Neural cell (in vitro differentiated cells): ENCODE measurements around the gene DNAJC5.
"Not testable (repeated sequence)": the region's sequence is repeated elsewhere in the genome, so short reads cannot be mapped to it uniquely, and the experiment has no call there.

Experiments used
- EP300 ChIP-seq: fragments of 450-650 bp; conservative IDR thresholded peaks from 2 replicates; pipeline ENCODE4 v1.6.1; 2014; ENCODE audit warnings: antibody characterized with exemption, mild to moderate bottlenecking, moderate library complexity; ENCODE audit not compliant: poor library complexity, severe bottlenecking
- EZH2 ChIP-seq: fragments of 200-600, 300-800 bp; shearing (Covaris generic), sonication (generic); IDR thresholded peaks from 2 replicates; pipeline ENCODE4 v1.6.1; 2014; ENCODE audit warnings: antibody characterized with exemption, low read length, borderline replicate concordance, mild to moderate bottlenecking; ENCODE audit not compliant: insufficient read depth, poor library complexity, severe bottlenecking
- POLR2AphosphoS5 ChIP-seq: IDR thresholded peaks from 2 replicates; pipeline ENCODE4 v1.6.1; 2012
- RAD21 ChIP-seq: fragments of 450-650 bp; conservative IDR thresholded peaks from 2 replicates; pipeline ENCODE4 v1.6.1; 2014; ENCODE audit warnings: antibody characterized with exemption, mild to moderate bottlenecking, moderate library complexity
- SMC3 ChIP-seq: fragments of 450-650 bp; conservative IDR thresholded peaks from 2 replicates; pipeline ENCODE4 v1.6.1; 2014; ENCODE audit warnings: antibody characterized with exemption, mild to moderate bottlenecking, moderate library complexity; ENCODE audit not compliant: poor library complexity
- TF ChIP-seq, protein P1 (sequence below): fragments of 450-650 bp; IDR thresholded peaks from 2 replicates; pipeline ENCODE4 v1.5.1; 2014; ENCODE audit warnings: antibody characterized with exemption, mild to moderate bottlenecking, moderate library complexity; ENCODE audit not compliant: poor library complexity, severe bottlenecking
- TF ChIP-seq, protein P2 (sequence below): IDR thresholded peaks from 2 replicates; pipeline ENCODE4 v1.6.1; 2012; ENCODE audit warnings: borderline replicate concordance

DNA sequence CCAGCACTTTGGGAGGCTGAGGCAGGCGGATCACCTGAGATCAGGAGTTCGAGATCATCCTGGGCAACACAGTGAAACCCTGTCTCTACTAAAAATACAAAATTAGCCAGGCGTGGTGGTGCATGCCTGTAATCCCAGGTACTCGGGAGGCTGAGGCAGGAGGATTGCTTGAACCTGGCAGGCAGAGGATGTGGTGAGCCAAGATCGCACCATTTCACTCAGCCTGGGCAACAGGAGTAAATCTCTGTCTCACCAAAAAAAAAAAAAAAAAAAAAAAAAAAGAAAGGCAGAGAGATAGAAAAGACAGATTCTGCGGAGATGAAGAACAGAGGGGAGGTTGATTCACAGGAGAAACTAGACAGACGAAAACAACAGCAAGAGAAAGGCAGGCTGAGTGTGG lies 81.6 kb downstream of the DNAJC5 start:
- TF ChIP-seq, protein P1, sequence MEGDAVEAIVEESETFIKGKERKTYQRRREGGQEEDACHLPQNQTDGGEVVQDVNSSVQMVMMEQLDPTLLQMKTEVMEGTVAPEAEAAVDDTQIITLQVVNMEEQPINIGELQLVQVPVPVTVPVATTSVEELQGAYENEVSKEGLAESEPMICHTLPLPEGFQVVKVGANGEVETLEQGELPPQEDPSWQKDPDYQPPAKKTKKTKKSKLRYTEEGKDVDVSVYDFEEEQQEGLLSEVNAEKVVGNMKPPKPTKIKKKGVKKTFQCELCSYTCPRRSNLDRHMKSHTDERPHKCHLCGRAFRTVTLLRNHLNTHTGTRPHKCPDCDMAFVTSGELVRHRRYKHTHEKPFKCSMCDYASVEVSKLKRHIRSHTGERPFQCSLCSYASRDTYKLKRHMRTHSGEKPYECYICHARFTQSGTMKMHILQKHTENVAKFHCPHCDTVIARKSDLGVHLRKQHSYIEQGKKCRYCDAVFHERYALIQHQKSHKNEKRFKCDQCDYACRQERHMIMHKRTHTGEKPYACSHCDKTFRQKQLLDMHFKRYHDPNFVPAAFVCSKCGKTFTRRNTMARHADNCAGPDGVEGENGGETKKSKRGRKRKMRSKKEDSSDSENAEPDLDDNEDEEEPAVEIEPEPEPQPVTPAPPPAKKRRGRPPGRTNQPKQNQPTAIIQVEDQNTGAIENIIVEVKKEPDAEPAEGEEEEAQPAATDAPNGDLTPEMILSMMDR = not testable (repeated sequence)
- TF ChIP-seq, protein P2, sequence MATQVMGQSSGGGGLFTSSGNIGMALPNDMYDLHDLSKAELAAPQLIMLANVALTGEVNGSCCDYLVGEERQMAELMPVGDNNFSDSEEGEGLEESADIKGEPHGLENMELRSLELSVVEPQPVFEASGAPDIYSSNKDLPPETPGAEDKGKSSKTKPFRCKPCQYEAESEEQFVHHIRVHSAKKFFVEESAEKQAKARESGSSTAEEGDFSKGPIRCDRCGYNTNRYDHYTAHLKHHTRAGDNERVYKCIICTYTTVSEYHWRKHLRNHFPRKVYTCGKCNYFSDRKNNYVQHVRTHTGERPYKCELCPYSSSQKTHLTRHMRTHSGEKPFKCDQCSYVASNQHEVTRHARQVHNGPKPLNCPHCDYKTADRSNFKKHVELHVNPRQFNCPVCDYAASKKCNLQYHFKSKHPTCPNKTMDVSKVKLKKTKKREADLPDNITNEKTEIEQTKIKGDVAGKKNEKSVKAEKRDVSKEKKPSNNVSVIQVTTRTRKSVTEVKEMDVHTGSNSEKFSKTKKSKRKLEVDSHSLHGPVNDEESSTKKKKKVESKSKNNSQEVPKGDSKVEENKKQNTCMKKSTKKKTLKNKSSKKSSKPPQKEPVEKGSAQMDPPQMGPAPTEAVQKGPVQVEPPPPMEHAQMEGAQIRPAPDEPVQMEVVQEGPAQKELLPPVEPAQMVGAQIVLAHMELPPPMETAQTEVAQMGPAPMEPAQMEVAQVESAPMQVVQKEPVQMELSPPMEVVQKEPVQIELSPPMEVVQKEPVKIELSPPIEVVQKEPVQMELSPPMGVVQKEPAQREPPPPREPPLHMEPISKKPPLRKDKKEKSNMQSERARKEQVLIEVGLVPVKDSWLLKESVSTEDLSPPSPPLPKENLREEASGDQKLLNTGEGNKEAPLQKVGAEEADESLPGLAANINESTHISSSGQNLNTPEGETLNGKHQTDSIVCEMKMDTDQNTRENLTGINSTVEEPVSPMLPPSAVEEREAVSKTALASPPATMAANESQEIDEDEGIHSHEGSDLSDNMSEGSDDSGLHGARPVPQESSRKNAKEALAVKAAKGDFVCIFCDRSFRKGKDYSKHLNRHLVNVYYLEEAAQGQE = not testable (repeated sequence)
- not testable (repeated sequence) for TF ChIP-seq POLR2AphosphoS5, SMC3, EP300, EZH2, RAD21
